GM12872 (cell line): ENCODE results near the gene HSF5.

ENCODE experiments used
- TF ChIP-seq, protein P1 (sequence below): IDR thresholded peaks from 3 replicates; pipeline ENCODE4 v1.5.1; 2011; ENCODE audit warnings: low read depth, mild to moderate bottlenecking, low read length, moderate library complexity; ENCODE audit not compliant: insufficient read depth

The HSF5 gene, protein sequence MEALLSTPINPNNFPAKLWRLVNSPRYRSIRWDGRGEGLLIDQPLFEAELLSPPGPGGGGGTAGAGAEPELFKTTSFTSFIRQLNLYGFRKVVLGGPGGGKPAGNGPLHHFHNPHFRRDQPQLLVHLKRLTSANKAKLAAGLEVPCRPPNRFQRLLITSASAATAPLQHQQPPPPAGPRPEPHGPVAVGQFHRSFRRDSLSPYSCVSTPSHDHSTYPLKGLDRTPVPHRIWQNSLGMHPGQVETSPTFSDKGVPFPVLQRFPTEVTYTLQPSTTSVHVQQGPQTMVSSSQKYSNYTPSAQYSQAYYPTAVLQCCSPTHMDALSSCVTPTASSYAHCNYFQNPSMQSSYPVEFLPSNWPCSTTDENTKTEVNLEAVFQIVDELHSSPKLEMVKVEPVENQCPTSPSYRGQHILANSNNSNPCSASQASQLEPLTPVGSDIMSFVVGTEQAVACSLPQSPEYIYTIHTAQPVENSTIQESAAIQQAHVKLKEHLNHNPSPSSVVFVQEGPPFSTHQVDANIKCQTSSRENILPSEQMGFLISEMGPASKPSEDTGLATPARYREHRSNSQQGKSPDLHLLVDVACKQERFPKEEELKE

DNA sequence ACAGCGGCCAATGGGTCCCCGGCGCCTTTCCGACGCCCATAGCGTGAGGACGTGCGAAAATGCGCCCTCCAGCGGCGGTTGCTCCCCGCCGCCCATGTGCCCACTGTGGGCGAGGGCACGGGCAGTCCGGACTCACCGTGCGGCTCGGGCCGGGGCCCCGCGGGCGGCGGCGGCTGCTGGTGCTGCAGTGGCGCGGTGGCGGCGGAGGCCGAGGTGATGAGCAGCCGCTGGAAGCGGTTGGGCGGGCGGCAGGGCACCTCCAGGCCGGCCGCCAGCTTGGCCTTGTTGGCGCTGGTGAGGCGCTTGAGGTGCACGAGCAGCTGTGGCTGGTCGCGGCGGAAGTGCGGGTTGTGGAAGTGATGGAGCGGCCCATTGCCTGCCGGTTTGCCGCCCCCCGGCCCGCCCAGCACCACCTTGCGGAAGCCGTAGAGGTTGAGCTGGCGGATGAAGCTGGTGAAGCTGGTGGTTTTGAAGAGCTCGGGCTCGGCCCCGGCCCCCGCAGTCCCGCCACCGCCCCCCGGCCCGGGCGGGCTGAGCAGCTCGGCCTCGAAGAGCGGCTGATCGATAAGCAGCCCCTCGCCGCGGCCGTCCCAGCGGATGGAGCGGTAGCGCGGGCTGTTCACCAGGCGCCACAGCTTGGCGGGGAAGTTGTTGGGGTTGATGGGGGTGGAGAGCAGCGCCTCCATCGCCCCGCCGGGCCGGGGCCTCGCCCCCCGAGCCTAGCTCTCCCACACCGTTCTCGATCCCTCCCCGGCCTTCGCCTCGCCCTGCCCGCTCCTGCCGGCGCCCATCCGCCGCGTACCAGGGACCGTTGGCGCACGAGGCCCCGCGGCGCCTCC lies at the start of gene HSF5:
TSS of gene HSF5 (minus strand) at position 820 of the 839 bp plus-strand sequence. CDS start at position 686, 134 bp downstream.
- TF ChIP-seq, protein P1, sequence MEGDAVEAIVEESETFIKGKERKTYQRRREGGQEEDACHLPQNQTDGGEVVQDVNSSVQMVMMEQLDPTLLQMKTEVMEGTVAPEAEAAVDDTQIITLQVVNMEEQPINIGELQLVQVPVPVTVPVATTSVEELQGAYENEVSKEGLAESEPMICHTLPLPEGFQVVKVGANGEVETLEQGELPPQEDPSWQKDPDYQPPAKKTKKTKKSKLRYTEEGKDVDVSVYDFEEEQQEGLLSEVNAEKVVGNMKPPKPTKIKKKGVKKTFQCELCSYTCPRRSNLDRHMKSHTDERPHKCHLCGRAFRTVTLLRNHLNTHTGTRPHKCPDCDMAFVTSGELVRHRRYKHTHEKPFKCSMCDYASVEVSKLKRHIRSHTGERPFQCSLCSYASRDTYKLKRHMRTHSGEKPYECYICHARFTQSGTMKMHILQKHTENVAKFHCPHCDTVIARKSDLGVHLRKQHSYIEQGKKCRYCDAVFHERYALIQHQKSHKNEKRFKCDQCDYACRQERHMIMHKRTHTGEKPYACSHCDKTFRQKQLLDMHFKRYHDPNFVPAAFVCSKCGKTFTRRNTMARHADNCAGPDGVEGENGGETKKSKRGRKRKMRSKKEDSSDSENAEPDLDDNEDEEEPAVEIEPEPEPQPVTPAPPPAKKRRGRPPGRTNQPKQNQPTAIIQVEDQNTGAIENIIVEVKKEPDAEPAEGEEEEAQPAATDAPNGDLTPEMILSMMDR = peak; percentile 39; the same call in 1 of the 3 replicates

DNA sequence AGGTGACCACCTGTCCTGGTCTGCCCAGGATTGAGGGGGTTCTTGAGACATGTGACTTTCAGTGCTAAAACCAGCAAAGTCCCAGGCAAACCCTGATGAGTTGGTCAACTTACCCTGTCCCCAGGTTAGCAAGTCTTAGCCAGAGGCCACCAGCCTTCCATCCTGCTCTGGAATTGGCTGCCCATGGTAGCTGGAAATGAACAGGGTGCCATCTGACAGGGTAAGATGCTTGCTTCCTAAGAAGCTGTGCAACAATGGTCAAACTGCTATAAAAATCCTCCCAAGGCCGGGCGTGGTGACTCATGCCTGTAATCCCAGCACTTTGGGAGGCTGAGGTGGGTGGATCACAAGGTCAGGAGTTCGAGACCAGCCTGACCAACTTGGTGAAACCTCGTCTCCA lies 49.1 kb upstream of the HSF5 start:
- TF ChIP-seq, protein P1 = no peak

DNA sequence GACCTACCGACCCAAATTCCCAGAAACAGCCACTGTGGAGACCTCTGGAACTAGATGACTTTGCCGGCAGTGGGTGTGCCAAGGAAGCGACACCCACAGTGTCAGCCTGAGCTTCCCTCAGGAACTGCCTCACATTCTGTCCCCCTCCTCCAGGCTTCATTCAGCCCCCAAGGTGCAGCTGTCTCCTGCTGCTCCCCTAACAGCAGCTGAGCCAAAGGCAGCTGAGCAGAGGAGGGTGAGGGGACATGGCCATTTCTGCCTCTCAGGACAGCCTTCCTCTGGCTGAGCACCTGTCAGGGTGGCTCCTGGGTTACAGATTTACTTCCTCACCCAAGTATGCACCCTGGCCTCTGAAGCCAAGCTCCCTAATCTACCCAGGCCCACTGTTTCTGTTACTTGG lies 48.3 kb upstream of the HSF5 start:
- TF ChIP-seq, protein P1 = no peak

DNA sequence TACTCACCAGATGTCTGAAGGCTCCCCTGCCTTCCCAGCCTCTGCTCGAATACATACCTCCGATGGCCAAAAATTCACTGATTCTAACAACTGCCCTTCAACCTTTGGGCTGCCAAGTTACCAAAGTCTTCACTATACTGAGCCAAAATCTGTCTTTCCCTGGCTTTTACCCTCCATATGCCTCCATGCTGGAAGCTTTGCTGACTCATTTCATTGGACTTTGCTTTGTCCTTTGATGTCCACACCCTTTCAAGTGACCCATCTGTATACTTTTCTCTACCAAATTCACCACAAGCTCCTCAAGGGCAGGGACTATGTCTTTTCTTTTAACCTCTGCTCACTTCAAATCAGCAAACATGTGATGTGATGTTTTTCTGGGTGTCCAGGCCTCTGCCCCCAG lies 47.2 kb upstream of the HSF5 start:
- TF ChIP-seq, protein P1 = no peak

DNA sequence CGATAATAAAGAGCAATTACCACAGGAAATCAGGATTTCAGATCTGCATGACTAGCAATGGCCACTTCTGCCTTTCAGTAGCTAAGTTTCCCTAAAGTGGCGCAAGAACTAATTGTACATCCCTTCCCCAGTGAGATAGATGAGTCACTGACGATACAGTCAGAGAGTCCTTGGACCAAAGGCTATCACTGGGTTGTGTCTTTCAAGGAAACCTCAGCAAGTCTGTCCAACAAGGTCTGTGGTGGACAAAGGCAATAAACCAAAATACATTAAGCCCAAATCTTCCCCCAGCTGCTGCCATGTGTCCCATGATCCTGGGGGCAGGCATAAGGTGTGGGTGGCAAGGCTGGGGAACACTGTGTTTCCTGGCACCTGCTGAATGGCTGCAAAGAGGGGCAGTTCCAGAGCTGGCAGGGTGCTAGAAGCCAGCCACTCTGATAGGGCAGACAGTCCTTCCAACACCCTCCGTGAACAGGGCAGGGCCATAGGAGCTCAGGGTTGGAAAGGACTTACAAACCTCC lies 46.8 kb upstream of the HSF5 start:
- TF ChIP-seq, protein P1 = no peak

DNA sequence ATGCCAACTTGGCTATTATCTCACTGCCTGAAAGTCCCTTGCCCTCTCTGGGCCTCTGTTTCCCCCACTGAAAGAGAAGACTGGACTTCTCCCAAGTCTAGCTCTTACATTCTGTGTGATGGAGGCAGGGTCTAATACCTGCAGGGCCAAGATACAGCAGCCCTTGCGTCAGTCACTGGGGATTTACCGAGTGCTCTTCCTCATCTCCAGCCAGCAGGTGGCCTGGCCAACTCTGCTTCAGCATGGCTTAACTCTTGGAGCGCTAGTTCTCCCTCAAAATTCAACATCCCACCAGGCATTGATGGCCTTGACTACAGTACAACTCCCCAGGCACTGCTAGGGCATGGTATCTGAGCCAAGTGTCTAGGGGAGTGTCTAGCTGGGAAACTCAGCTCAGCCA lies 46.1 kb upstream of the HSF5 start:
- TF ChIP-seq, protein P1 = no peak
